GM19438 (cell line): ENCODE results near the gene SZRD1.

ENCODE experiments used
- ATAC-seq: cut with Tn5 transposase; IDR thresholded peaks from one replicate; pipeline ENCODE4 v1.9.1; 2021; ENCODE audit warnings: low read depth; ENCODE audit not compliant: unreplicated experiment

The SZRD1 gene

DNA sequence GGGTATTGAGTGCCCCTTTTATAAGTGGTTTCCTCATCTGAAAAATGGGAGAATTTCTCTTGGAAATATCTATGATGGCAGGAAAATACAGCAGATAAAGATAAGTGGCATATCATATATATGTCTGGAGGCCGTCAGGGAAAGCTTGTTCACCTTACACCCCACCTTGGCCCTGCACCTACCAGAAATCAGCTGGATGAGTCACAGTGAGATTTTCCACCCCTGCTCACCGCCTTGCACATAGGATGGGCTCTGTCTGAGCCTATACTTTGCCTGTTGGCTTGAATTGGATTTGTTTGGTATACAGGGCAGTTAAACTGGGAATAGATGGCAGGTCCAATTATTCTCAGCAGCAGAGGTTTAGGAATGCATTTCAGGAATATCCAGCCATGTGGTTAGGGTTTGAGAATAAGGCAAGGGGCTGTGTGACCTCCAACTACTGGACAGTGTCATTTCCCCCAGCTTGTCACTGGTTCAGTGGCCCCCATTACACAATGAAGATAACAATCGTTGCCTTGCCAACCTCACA lies 70.0 kb downstream of the SZRD1 start, which contains the start of gene SPATA21:
Gene SPATA21, minus strand, starts transcription at position 479 of the 529 bp plus-strand sequence. CDS start 6,053 bp downstream, outside the sequence.
- ATAC-seq: no peak

DNA sequence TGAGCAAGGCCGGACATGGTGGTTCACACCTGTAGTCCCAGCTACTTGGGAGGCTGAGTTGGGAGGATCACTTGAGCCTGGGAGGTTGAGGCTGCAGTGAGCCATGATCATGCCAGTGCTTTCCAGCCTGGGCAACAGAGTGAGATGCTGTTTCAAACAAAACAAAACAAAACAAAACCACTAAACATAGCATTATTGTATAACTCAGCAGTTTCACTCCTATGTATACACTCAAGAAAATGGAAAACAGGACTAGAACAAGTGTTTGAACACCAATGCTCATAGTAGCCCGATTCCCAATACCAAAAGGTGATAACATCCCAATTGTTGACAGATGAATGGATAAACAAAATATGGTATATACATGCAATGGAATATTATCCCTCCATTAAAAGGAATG lies 71.5 kb downstream of the SZRD1 start:
- no peak for ATAC-seq

DNA sequence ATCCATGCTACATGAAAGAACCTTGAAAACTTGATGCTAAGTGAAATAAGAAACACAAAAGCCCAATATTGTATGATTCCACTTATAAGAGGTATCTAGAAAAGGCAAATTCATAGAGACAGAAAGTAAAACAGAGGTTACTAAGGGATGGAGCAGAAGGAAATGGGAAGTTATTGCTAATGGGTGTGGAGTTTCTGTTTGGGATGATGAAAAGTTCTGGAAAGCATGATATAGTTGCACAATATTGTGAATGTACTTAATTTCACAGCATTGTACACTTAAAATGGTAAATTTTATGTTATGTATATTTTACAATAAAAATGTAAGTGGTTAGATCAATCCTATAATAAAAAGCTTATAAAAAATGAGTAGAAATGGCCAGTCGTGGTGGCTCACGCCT lies 71.9 kb downstream of the SZRD1 start:
- ATAC-seq: no peak

DNA sequence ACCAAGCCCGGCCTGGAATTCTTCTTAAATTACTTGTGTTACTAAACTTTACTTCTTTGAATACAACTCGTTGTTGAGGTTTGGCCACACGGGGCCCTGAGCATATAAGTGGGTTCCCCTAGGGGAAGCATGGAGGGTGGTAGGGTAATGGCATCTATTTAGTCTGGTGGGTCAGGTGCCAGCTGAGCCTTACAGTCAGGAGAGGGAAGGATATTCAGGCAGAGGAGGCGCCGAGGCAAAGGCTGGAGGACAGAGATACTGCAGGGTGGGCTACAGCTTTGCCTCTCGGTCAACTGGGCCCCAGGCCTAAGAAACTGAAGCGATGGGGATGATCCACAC lies 73.1 kb downstream of the SZRD1 start:
- peak; percentile 35 for ATAC-seq

DNA sequence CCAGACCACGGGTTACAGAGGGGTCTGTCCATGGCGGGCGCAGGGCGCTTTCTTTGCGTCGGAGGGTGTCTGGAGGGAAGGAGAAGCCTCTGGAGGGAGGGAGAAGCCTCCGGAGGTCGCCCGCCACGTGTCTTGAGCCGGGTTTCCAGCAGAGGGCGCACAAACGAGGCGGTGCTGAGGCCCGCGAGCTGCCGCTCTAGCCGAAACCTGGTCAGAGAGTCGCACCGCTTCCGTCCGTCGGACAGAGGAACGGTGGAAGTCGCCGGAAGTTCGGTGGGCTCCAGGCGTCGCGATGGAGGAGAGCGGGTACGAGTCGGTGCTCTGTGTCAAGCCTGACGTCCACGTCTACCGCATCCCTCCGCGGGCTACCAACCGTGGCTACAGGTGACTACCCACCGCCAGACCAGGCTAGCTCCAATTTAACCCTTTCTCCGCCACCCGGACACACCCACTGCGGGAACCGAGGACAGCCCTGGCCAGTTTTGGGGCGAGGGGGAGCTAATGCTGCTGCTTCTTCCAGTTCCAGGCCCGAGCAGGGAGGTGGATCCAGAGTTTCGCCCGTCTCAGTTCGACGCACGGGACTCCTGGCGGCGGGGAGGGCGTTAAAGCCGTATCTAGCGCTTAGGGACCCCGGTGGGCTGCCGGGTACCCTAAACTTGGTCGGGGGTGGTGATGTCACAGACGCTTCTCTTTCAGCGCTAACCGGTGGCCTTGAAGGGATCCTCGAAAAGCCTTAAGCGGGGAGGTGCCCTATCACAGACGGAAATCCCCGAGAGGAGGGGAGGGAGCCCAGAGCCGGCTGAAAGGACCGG lies 73.6 kb downstream of the SZRD1 start, which contains the start of gene NECAP2:
Gene NECAP2, plus strand, starts transcription at position 255 of the 812 bp plus-strand sequence. Its CDS starts 38 bp downstream, at position 293.
- ATAC-seq: peak; percentile 74

DNA sequence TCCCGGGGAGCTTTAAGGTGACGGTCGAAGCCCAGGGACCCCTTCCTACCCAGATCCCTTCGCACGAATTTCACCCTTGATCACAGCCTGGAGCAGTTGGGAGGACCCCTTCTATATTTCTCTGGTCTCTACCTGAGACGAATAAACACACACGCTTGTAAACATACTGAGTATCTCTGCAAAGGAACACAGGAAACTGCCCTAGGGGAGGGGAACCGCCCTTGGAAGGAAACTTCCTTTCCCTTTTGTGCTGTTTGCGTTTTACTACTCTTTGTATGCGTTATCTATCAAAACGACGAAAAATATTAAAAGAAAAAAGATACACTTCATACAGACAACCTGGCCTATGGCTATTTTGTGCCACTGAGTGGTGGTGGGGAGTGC lies 74.2 kb downstream of the SZRD1 start:
- peak; percentile 15 for ATAC-seq

DNA sequence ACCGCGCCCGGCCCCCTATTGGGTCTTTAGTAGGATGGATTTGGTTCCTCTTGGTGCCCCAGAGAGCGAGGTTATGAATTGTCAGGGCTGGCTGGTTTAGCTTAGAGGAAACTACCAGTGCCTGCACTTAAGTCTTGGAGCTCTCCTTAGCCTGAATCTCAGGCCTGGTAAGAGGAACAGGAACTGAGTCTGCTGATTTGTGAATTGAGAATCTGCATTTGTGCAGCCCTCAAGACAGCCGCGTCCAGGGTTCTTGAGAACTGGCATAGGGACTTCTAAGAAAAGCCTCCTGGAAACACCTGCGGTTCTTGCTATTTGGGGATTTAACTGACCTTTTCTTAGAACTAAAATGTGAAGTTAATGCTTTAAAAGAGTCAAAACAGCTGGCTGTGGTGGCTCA lies 75.2 kb downstream of the SZRD1 start:
- no peak for ATAC-seq

DNA sequence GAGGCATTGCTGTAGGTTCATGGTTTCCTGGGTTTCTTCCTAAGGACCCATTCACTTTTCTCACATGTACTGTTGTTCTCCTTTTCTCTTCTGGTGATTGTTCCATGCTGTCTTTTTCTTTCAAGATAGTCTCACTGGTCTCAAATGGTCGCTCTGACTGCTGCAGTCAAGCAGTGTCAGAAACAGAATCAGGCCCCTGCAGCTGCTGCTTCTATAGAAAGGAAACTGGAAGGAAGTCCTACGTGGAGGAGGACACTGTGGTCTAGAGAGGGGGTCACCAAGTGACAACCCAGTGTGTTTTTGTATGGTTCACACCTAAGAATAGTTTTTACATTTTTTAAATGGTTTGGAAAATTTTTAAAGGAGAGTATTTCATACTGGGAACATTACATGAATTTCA lies 75.9 kb downstream of the SZRD1 start:
- no peak for ATAC-seq

DNA sequence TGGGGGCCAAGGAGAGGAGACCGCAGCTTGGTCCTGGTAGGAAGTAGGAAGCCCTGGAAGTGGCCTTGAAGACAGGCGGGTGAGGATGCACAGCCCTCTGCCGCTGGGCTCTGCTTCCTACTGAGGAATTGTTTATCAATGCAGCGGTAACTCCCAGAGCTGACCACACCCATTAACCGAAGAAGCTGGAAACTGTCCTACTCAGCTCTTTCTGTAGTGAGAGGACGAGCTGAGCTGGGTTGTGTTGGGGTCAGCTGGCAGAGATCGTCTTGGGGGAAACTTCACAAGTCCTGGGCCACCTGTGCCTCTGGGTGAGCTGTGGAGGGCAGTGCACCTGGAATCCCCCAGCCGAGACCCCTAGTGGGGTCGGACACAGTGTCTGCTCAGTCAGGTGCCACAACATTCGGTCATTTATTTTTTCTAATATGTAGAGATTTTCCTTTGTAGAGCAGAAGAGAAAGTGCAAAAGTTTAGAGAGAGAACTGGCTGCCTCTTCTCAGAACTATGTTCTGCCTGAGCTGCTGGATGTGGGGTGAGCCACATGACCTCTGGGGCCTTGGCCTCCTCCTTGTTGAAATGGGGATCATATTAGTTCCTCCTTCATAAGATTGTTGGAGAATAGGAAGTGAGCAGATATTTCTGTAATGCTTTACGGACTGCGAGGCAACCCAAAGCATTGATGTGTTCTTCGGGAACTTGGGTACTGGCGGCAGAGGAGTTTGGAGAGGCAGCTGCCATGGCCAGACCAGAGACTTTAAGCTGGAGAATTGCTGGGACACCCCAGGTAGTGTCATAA lies 77.1 kb downstream of the SZRD1 start:
- ATAC-seq: no peak

DNA sequence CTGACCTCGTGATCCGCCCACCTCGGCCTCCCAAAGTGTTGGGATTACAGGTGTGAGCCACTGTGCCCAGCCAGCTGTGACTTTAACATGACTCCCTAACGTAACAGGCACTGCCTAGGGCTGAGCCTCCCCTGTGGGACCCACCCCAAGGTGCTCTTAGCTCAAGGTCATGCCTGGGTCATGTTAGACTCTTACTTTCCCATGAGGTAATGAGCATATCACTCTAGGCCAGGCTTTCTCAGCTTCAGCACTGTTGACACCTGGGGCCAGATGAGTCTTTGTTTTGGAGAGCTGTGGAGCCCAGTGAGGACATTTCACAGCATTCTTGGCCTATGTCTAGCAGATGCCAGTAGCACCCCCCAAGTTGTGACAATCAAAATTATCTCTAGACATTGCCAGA lies 78.0 kb downstream of the SZRD1 start:
- no peak for ATAC-seq

DNA sequence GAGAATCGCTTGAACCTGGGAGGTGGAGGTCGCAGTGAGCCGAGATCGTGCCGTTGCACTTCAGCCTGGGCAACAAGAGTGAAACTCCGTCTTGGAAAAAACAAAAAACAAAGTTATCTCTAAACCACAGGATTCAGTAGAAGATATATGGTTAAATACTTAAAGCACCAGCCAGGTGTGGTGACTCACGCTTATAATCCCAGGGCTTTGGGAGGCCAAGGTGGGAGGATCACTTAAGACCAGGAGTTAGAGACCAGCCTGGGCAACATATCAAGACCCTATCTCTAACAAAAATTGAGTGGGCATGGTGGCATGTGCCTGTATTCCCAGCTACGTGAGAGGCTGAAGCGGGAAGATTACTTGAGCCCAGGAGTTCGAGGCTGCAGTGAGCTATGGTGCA lies 79.1 kb downstream of the SZRD1 start:
- no peak for ATAC-seq

DNA sequence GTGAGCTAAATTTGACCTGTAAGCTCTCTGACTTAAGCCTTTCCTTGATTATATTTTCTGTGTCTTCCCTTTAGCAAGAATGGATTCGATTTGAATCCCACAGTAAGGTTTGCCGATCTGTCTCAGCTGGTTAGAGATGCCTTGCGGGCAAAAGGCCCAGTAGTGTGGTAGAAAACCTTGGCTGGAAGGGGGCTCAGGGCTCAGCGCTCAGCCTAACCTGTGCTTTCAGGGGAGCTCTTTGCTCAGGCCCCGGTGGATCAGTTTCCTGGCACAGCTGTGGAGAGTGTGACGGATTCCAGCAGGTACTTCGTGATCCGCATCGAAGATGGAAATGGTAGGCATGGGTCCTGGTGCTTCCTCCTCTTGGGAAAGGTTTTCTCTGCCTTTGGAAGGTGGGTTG lies 80.6 kb downstream of the SZRD1 start:
- no peak for ATAC-seq
